ENCODE data around the gene KCNJ18. TPM values are rescaled to one million over a fixed set of nuclear protein-coding genes. Genes with fewer than 3 reads are reported as not detected.
"Not testable (repeated sequence)": the region's sequence is repeated elsewhere in the genome, so short reads cannot be mapped to it uniquely, and the experiment has no call there.

KCNJ18 gene
- total and polyA plus RNA-seq, 2 donors (not counting 1 experiment from before 2014, with no cell fraction given), result not detected

GRCh38 chr17:21705021-21705601 is 12.8 kb downstream of the KCNJ18 start:
- H3K9ac ChIP-seq (ENCODE audit: insufficient read depth, low read length), result no peak overlapping the region
- no peak overlapping the region for H3K4me3 ChIP-seq (replicated peaks in 1 of 4; ENCODE audit: control extremely low read depth in 1 of 4, insufficient read depth in 1 of 4, low read depth in 3 of 4, low read length in 4 of 4)
- no peak overlapping the region for H3K27ac ChIP-seq (ENCODE audit: insufficient read depth, low read length)
- TF ChIP-seq, protein P1, sequence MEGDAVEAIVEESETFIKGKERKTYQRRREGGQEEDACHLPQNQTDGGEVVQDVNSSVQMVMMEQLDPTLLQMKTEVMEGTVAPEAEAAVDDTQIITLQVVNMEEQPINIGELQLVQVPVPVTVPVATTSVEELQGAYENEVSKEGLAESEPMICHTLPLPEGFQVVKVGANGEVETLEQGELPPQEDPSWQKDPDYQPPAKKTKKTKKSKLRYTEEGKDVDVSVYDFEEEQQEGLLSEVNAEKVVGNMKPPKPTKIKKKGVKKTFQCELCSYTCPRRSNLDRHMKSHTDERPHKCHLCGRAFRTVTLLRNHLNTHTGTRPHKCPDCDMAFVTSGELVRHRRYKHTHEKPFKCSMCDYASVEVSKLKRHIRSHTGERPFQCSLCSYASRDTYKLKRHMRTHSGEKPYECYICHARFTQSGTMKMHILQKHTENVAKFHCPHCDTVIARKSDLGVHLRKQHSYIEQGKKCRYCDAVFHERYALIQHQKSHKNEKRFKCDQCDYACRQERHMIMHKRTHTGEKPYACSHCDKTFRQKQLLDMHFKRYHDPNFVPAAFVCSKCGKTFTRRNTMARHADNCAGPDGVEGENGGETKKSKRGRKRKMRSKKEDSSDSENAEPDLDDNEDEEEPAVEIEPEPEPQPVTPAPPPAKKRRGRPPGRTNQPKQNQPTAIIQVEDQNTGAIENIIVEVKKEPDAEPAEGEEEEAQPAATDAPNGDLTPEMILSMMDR (conservative IDR thresholded peaks at IDR 0.05 in 1 of 2, IDR thresholded peaks at IDR 0.05 in 1 of 2; ENCODE audit: low read depth in 1 of 2, low read length in 2 of 2), result no peak
- no peak for TF ChIP-seq EZH2 (IDR thresholded peaks at IDR 0.05; ENCODE audit: low read length, missing control alignments)
- H3K27me3 ChIP-seq (ENCODE audit: control insufficient read depth, insufficient read depth, low read length), result no peaks in the 10 kb centered on the region
- H2AFZ ChIP-seq (ENCODE audit: low read length), result no peak overlapping the region
- H4K20me1 ChIP-seq (ENCODE audit: control insufficient read depth, extremely low read depth, insufficient read depth, low read length), result no peaks in the 10 kb centered on the region
- H3K36me3 ChIP-seq (ENCODE audit: control insufficient read depth, insufficient read depth, low read length), result no peaks in the 10 kb centered on the region
- no peak for DNase-seq (ENCODE audit: low read depth in 2 of 2)
- H3K4me2 ChIP-seq (ENCODE audit: extremely low read depth, insufficient read depth, low read length), result no peak overlapping the region
- no peaks in the 10 kb centered on the region for H3K4me1 ChIP-seq (ENCODE audit: control insufficient read depth, extremely low read depth, insufficient read depth, low read length)
- H3K9me3 ChIP-seq (ENCODE audit: control insufficient read depth, insufficient read depth, low read depth, low read length), result no peaks in the 10 kb centered on the region
- H3K79me2 ChIP-seq (ENCODE audit: control insufficient read depth, insufficient read depth, low read length), result no peaks in the 10 kb centered on the region

GRCh38 chr17:21705746-21706145 is 13.4 kb downstream of the KCNJ18 start:
- not testable (repeated sequence) for H3K27me3 ChIP-seq (ENCODE audit: control insufficient read depth, insufficient read depth, low read length); H3K9me3 ChIP-seq (ENCODE audit: control insufficient read depth, insufficient read depth, low read depth, low read length); H3K9ac ChIP-seq (ENCODE audit: insufficient read depth, low read length); H2AFZ ChIP-seq (ENCODE audit: low read length); DNase-seq (ENCODE audit: low read depth in 2 of 2); H3K4me1 ChIP-seq (ENCODE audit: control insufficient read depth, extremely low read depth, insufficient read depth, low read length); H3K4me2 ChIP-seq (ENCODE audit: extremely low read depth, insufficient read depth, low read length); H3K27ac ChIP-seq (ENCODE audit: insufficient read depth, low read length); H3K4me3 ChIP-seq (replicated peaks in 1 of 4; ENCODE audit: control extremely low read depth in 1 of 4, insufficient read depth in 1 of 4, low read depth in 3 of 4, low read length in 4 of 4); H3K36me3 ChIP-seq (ENCODE audit: control insufficient read depth, insufficient read depth, low read length); H4K20me1 ChIP-seq (ENCODE audit: control insufficient read depth, extremely low read depth, insufficient read depth, low read length); H3K79me2 ChIP-seq (ENCODE audit: control insufficient read depth, insufficient read depth, low read length)

DNA sequence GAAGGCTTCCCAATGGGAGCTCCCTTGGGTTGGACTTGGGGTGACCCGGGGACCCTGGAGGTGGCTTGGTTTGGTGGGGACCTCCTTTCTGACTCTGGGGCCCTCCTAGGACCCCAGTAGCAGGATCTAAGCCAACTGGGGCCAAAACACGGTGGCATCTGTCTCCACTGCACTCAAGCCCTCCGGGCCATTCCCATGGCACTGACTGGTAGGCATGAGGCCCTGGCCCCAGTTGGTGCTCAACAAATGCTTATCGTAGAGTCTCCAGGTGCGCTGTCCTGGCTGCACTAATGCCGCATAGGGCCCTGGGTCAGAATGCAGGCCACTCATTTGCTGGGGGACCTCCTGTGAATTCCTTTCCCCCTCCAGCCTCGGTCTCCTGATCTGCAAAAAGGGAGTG is 14.2 kb downstream of the KCNJ18 start:
- H3K36me3 ChIP-seq (ENCODE audit: control insufficient read depth, insufficient read depth, low read length); H3K79me2 ChIP-seq (ENCODE audit: control insufficient read depth, insufficient read depth, low read length); H3K27me3 ChIP-seq (ENCODE audit: control insufficient read depth, insufficient read depth, low read length); H3K4me2 ChIP-seq (ENCODE audit: extremely low read depth, insufficient read depth, low read length); H3K4me1 ChIP-seq (ENCODE audit: control insufficient read depth, extremely low read depth, insufficient read depth, low read length); H4K20me1 ChIP-seq (ENCODE audit: control insufficient read depth, extremely low read depth, insufficient read depth, low read length); H3K27ac ChIP-seq (ENCODE audit: insufficient read depth, low read length); H3K9ac ChIP-seq (ENCODE audit: insufficient read depth, low read length); H2AFZ ChIP-seq (ENCODE audit: low read length); H3K9me3 ChIP-seq (ENCODE audit: control insufficient read depth, insufficient read depth, low read depth, low read length); H3K4me3 ChIP-seq (replicated peaks in 1 of 4; ENCODE audit: control extremely low read depth in 1 of 4, insufficient read depth in 1 of 4, low read depth in 3 of 4, low read length in 4 of 4); DNase-seq (ENCODE audit: low read depth in 2 of 2): not testable (repeated sequence)

- not testable (repeated sequence) for H3K4me2 ChIP-seq (ENCODE audit: extremely low read depth, insufficient read depth, low read length); DNase-seq (ENCODE audit: low read depth in 2 of 2)
Measured at GRCh38 chr17:21707131-21707530, 14.8 kb downstream of the KCNJ18 start.

GRCh38 chr17:21707711-21708611 is 15.6 kb downstream of the KCNJ18 start:
- H3K27me3 ChIP-seq (ENCODE audit: control insufficient read depth, insufficient read depth, low read length); H3K9ac ChIP-seq (ENCODE audit: insufficient read depth, low read length); H3K4me1 ChIP-seq (ENCODE audit: control insufficient read depth, extremely low read depth, insufficient read depth, low read length); H3K4me3 ChIP-seq (replicated peaks in 1 of 4; ENCODE audit: control extremely low read depth in 1 of 4, insufficient read depth in 1 of 4, low read depth in 3 of 4, low read length in 4 of 4); DNase-seq (ENCODE audit: low read depth in 2 of 2); H3K9me3 ChIP-seq (ENCODE audit: control insufficient read depth, insufficient read depth, low read depth, low read length); H3K36me3 ChIP-seq (ENCODE audit: control insufficient read depth, insufficient read depth, low read length); H2AFZ ChIP-seq (ENCODE audit: low read length); H3K79me2 ChIP-seq (ENCODE audit: control insufficient read depth, insufficient read depth, low read length); H3K27ac ChIP-seq (ENCODE audit: insufficient read depth, low read length); H3K4me2 ChIP-seq (ENCODE audit: extremely low read depth, insufficient read depth, low read length); H4K20me1 ChIP-seq (ENCODE audit: control insufficient read depth, extremely low read depth, insufficient read depth, low read length): not testable (repeated sequence)

More at GRCh38 chr17:21707131-21707530, 14.8 kb downstream of the KCNJ18 start:
- not testable (repeated sequence) for H2AFZ ChIP-seq (ENCODE audit: low read length); H3K4me1 ChIP-seq (ENCODE audit: control insufficient read depth, extremely low read depth, insufficient read depth, low read length); H3K27ac ChIP-seq (ENCODE audit: insufficient read depth, low read length); H4K20me1 ChIP-seq (ENCODE audit: control insufficient read depth, extremely low read depth, insufficient read depth, low read length); H3K79me2 ChIP-seq (ENCODE audit: control insufficient read depth, insufficient read depth, low read length); H3K4me3 ChIP-seq (replicated peaks in 1 of 4; ENCODE audit: control extremely low read depth in 1 of 4, insufficient read depth in 1 of 4, low read depth in 3 of 4, low read length in 4 of 4); H3K27me3 ChIP-seq (ENCODE audit: control insufficient read depth, insufficient read depth, low read length); H3K36me3 ChIP-seq (ENCODE audit: control insufficient read depth, insufficient read depth, low read length); H3K9me3 ChIP-seq (ENCODE audit: control insufficient read depth, insufficient read depth, low read depth, low read length); H3K9ac ChIP-seq (ENCODE audit: insufficient read depth, low read length)
